Activated CD8-positive, alpha-beta memory T cell treated with anti-CD3 and anti-CD28 coated beads, Interleukin-2, amount 10 ng/mL, durations not matched to agents 7 days and 5 days (primary cell): ENCODE data around the gene TPRX2. TPM values are rescaled to one million over a fixed set of nuclear protein-coding genes. Genes with fewer than 3 reads are reported as not detected.
A peak's percentile ranks its signal among the peaks of the same experiment; 100 is the strongest.
"Not testable (repeated sequence)": the region's sequence is repeated elsewhere in the genome, so short reads cannot be mapped to it uniquely, and the experiment has no call there.

Source experiments
- ATAC-seq: fragments of 150-1000 bp; cut with Tn5 transposase; one replicate; pipeline ENCODE4 v1.10.0; 2021; ENCODE audit warnings: moderate library complexity
- CTCF ChIA-PET: fragments of 350-600 bp; sonication (Branson Sonifier 250); formaldehyde crosslinking; loops from one replicate; lab custom pipeline; 2021; ENCODE audit warnings: antibody characterized with exemption; lab: Charles Lee
- DNase-seq: peaks from one replicate; pipeline ENCODE4 v3.0.0-alpha.2; 2020
- H3K27ac Mint-ChIP-seq: one replicate; pipeline ENCODE4 v1.8.0; 2021; ENCODE audit warnings: mild to moderate bottlenecking, mixed read lengths
- H3K27me3 Mint-ChIP-seq: one replicate; pipeline ENCODE4 v1.8.0; 2021; ENCODE audit warnings: mixed read lengths
- H3K36me3 Mint-ChIP-seq: one replicate; pipeline ENCODE4 v1.8.0; 2021; ENCODE audit warnings: mild to moderate bottlenecking, mixed read lengths
- H3K4me1 Mint-ChIP-seq: one replicate; pipeline ENCODE4 v1.8.0; 2021; ENCODE audit warnings: mixed read lengths
- H3K4me3 Mint-ChIP-seq: one replicate; pipeline ENCODE4 v1.8.0; 2021; ENCODE audit warnings: mild to moderate bottlenecking, moderate library complexity, mixed read lengths
- H3K9me3 Mint-ChIP-seq: one replicate; pipeline ENCODE4 v1.8.0; 2022; ENCODE audit warnings: low read depth, mixed read lengths
- total RNA-seq, 2 experiments: library from RNA; stranded (reverse); gene quantifications; one replicate each; pipeline ENCODE4 v1.2.3, GENCODE V29; 2021

TPRX2 gene
- total RNA-seq, 2 experiments from 2014 or later, result not detected

DNA sequence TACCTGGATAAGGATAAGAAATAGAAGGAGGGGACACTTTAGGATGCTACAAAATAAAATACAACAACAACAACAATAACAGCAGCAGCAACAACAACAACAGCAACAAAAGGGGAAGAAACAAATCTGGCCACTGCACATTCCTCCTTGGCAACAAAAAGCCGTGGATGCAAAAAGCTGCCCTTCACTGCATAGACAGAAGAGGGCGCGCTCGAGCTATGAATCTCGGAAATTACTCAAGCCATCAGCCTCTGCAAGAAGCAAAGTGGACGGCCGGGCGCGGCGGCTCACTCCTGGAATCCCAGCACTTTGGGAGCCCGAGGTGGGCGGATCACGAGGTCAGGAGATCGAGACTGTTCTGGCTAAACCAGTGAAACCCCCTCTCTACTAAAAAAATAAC lies 50.3 kb downstream of the TPRX2 start:
- H3K27me3 Mint-ChIP-seq, H3K36me3 Mint-ChIP-seq, H3K4me1 Mint-ChIP-seq, H3K27ac Mint-ChIP-seq, H3K4me3 Mint-ChIP-seq, H3K9me3 Mint-ChIP-seq, ATAC-seq, CTCF ChIA-PET: not testable (repeated sequence)
- peak; percentile 92 for DNase-seq

DNA sequence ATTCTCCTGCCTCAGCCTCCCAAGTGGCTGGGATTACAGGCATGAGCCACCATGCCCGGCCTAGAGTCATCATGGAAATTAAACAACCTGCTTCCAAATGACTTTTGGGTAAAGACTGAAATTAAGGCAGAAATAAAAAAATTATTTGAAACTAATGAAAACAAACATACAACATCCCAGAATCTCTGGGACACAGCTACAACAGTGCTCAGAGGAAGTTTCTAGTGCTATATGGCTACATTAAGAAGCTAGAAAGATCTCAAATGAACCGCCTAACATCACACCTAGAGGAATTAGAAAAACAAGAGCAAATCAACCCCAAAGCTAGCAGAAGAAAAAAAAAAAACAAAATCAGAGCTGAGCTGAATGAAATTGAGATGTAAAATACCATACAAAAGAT lies 51.2 kb downstream of the TPRX2 start:
- H3K4me3 Mint-ChIP-seq, H3K36me3 Mint-ChIP-seq, H3K27ac Mint-ChIP-seq, H3K9me3 Mint-ChIP-seq, DNase-seq, H3K4me1 Mint-ChIP-seq, H3K27me3 Mint-ChIP-seq, CTCF ChIA-PET, ATAC-seq: not testable (repeated sequence)

Other genes with a start within 250 kb of the TPRX2 start
- under 1 TPM in 1 of 2 experiments, not detected in 1; 0.07 TPM for gene EHD2, start 145.8 kb upstream of the TPRX2 start, total RNA-seq
- gene NOP53, start 113.7 kb upstream of the TPRX2 start, total RNA-seq, result 100 to 1,000 TPM; 225 to 227 TPM
- 100 to 1,000 TPM in 1 of 2 experiments, 10 to 100 TPM in 1; 94.2 to 133 TPM for gene SELENOW, start 80.5 kb upstream of the TPRX2 start, total RNA-seq
- not detected for gene TPRX1, start 54.7 kb upstream of the TPRX2 start, total RNA-seq
- not detected for gene CRX, start 37.3 kb upstream of the TPRX2 start, total RNA-seq
- not detected for gene SULT2A1, start 27.1 kb downstream of the TPRX2 start, total RNA-seq
- gene BSPH1, start 132.9 kb downstream of the TPRX2 start, total RNA-seq, result not detected
- gene ELSPBP1, start 135.4 kb downstream of the TPRX2 start, total RNA-seq, result not detected
- gene CABP5, start 184.8 kb downstream of the TPRX2 start, total RNA-seq, result not detected